HepG2 (cell line): Measurements from ENCODE around the gene ASXL1. TPM values are rescaled to one million over a fixed set of nuclear protein-coding genes. Genes with fewer than 3 reads are reported as not detected.
A peak's percentile ranks its signal among the peaks of the same experiment; 100 is the strongest.

Experiments used
- AGO2 ChIP-seq: fragments of 200-400 bp; formaldehyde crosslinking; optimal IDR thresholded peaks from 2 replicates; pipeline ENCODE3; 2017; ENCODE audit warnings: mild to moderate bottlenecking, low read depth, low read length, moderate library complexity
- DNMT3B ChIP-seq: conservative IDR thresholded peaks from 2 replicates; pipeline ENCODE4 v1.6.1; 2016; ENCODE audit warnings: missing biosample characterization, control low read depth
- FLYWCH1 ChIP-seq: sonication (generic); formaldehyde crosslinking; IDR thresholded peaks from 2 replicates; pipeline ENCODE4 v1.8.1; 2023; ENCODE audit warnings: mild to moderate bottlenecking, missing genetic modification reagents
- SSRP1 ChIP-seq: IDR thresholded peaks from 2 replicates; pipeline ENCODE4 v1.6.1; 2016; ENCODE audit warnings: control low read depth
- SYNCRIP ChIP-seq: fragments of 200-400 bp; formaldehyde crosslinking; IDR thresholded peaks from 2 replicates; pipeline ENCODE4 v1.6.1; 2018; ENCODE audit warnings: mild to moderate bottlenecking, low read depth, low read length; ENCODE audit not compliant: insufficient read depth
- WIZ ChIP-seq: sonication (generic); formaldehyde crosslinking; IDR thresholded peaks from 2 replicates; pipeline ENCODE4 v1.5.1; 2020; ENCODE audit warnings: mild to moderate bottlenecking, missing genetic modification reagents
- ZBTB42 ChIP-seq: sonication (generic); formaldehyde crosslinking; IDR thresholded peaks from 2 replicates; pipeline ENCODE4 v1.5.0; 2020; ENCODE audit warnings: mild to moderate bottlenecking, missing genetic modification reagents
- ZEB1 ChIP-seq: IDR thresholded peaks from 2 replicates; pipeline ENCODE4 v1.6.1; 2012; ENCODE audit warnings: mild to moderate bottlenecking, low read depth, inconsistent platforms; ENCODE audit not compliant: insufficient replicate concordance
- ZMYM4 ChIP-seq: sonication (generic); formaldehyde crosslinking; IDR thresholded peaks from 2 replicates; pipeline ENCODE4 v1.8.1; 2023; ENCODE audit warnings: mild to moderate bottlenecking, missing genetic modification reagents
- ZNF251 ChIP-seq: sonication (generic); formaldehyde crosslinking; IDR thresholded peaks from 2 replicates; pipeline ENCODE4 v1.9.0; 2021; ENCODE audit warnings: mild to moderate bottlenecking, missing genetic modification reagents
- ZNF274 ChIP-seq: sonication (generic); formaldehyde crosslinking; IDR thresholded peaks from 2 replicates; pipeline ENCODE4 v1.5.1; 2020; ENCODE audit warnings: mild to moderate bottlenecking, missing genetic modification reagents
- ZNF556 ChIP-seq: sonication (generic); formaldehyde crosslinking; IDR thresholded peaks from 2 replicates; pipeline ENCODE4 v1.4.0; 2020; ENCODE audit warnings: mild to moderate bottlenecking, missing genetic modification reagents, borderline replicate concordance
- polyA plus RNA-seq, 8 experiments: library from polyadenylated mRNA; depleted of rRNA in 3 of 8; stranded (reverse) in 7 of 8; unstranded in 1 of 8; fragments of >200 nt; fragmentation: Illumina TruSeq in 4 of 8; extraction: Trizol in 4 of 8; gene quantifications; 2 replicates each; pipeline versions ENCODE4 v1.2.1 to v1.2.3, GENCODE V29; 2011 to 2016; ENCODE audit warnings: low read depth in 4 of 8, missing spikeins in 1 of 8, mixed read lengths in 1 of 8; ENCODE audit not compliant: insufficient read depth in 1 of 8
- total RNA-seq, 5 experiments: library from RNA; depleted of rRNA; stranded (reverse); fragments of >200 nt; fragmentation: Illumina TruSeq; extraction: Trizol; gene quantifications; 2 replicates each; pipeline ENCODE4 v1.2.3, GENCODE V29; 2016; ENCODE audit warnings: low read depth in 1 of 5
- TF ChIP-seq, protein P1 (sequence below): sonication (generic); formaldehyde crosslinking; IDR thresholded peaks from 2 replicates; pipeline ENCODE4 v1.4.0; 2020; ENCODE audit warnings: mild to moderate bottlenecking, missing genetic modification reagents, borderline replicate concordance
- TF ChIP-seq, protein P2 (sequence below): sonication (generic); formaldehyde crosslinking; IDR thresholded peaks from 2 replicates; pipeline ENCODE4 v1.9.0; 2021; ENCODE audit warnings: missing genetic modification reagents, borderline replicate concordance
- TF ChIP-seq, protein P3 (sequence below), 2 experiments: sonication (generic) in 1 of 2; formaldehyde crosslinking in 1 of 2; IDR thresholded peaks; 2 replicates each; pipeline versions ENCODE4 v1.6.1 to v1.9.0; 2014 to 2022; ENCODE audit warnings: antibody characterized with exemption in 1 of 2, borderline replicate concordance in 1 of 2, inconsistent platforms in 1 of 2, low read depth in 1 of 2, missing genetic modification reagents in 1 of 2
- TF ChIP-seq, protein P4 (sequence below): sonication (generic); formaldehyde crosslinking; IDR thresholded peaks from 2 replicates; pipeline ENCODE4 v1.9.0; 2022; ENCODE audit warnings: low read depth, missing genetic modification reagents

Gene ASXL1
- total and polyA plus RNA-seq, 2 of the 13 experiments (the other 11 are each of a cell fraction or from before 2014, with no cell fraction given): 62.1 to 74.8 TPM

DNA sequence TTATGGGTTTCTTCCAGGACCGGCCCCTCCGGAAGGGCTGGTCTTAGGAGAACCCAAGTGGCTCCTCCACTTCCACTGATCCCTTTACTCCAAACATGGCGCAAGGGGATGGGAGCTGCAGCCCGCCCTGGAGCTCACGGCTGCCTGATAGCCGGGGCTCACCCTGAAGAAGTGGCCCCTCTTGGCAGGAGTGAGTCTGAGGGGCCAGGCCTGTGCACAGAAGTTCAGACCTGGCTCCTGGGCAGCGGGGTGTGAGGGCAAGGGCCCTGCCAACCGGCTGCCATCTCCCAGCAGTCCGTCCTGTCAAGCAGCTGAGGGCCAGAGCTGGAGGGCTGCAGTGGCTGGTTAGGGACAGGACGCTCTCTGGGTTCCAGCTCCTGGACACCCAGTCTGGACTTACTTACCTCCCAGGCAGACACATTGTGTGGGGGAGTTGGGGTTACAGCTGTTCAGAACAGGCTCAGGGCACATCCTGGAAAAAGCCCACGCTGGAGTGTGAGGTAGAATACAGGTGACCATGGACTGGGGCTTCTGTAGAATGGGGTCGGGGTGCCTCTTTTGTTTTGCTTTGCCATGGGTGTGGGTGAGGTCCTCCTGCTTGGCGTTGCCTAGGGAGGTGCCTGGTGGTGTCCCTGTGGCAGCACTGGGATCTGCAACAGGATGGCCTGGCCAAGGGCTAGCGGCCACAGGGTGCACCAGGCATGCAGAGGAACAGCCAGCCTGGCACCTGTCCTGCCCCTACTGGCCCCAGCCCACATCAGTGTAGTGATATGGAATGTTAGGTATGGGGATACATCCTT lies 88.4 kb downstream of the ASXL1 start (continued):
- TF ChIP-seq, protein P1, sequence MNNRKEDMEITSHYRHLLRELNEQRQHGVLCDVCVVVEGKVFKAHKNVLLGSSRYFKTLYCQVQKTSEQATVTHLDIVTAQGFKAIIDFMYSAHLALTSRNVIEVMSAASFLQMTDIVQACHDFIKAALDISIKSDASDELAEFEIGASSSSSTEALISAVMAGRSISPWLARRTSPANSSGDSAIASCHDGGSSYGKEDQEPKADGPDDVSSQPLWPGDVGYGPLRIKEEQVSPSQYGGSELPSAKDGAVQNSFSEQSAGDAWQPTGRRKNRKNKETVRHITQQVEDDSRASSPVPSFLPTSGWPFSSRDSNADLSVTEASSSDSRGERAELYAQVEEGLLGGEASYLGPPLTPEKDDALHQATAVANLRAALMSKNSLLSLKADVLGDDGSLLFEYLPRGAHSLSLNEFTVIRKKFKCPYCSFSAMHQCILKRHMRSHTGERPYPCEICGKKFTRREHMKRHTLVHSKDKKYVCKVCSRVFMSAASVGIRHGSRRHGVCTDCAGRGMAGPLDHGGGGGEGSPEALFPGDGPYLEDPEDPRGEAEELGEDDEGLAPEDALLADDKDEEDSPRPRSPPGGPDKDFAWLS (CRISPR knock-in tag): no peak
- TF ChIP-seq ZBTB42: 0 out of 2 replicates have a peak, but pooled peaks have one; percentile 12
- TF ChIP-seq ZNF251 (CRISPR knock-in tag): no peak
- TF ChIP-seq ZMYM4 (CRISPR knock-in tag): 0 out of 2 replicates have a peak, but pooled peaks have one; percentile 22
- TF ChIP-seq SYNCRIP: no peak
- TF ChIP-seq DNMT3B (CRISPR knock-in tag): no peak
- no peak; the same call in 1 of the 2 replicates for TF ChIP-seq SSRP1 (CRISPR knock-in tag)
- no peak for TF ChIP-seq WIZ (CRISPR knock-in tag)
- 0 out of 2 replicates have a peak, but pooled peaks have one; percentile 23 for TF ChIP-seq ZNF274 (CRISPR knock-in tag)
- TF ChIP-seq AGO2: peak; percentile 84
- TF ChIP-seq, protein P2, sequence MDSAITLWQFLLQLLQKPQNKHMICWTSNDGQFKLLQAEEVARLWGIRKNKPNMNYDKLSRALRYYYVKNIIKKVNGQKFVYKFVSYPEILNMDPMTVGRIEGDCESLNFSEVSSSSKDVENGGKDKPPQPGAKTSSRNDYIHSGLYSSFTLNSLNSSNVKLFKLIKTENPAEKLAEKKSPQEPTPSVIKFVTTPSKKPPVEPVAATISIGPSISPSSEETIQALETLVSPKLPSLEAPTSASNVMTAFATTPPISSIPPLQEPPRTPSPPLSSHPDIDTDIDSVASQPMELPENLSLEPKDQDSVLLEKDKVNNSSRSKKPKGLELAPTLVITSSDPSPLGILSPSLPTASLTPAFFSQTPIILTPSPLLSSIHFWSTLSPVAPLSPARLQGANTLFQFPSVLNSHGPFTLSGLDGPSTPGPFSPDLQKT (CRISPR knock-in tag): no peak
- TF ChIP-seq ZEB1: no peak
- TF ChIP-seq, protein P3, sequence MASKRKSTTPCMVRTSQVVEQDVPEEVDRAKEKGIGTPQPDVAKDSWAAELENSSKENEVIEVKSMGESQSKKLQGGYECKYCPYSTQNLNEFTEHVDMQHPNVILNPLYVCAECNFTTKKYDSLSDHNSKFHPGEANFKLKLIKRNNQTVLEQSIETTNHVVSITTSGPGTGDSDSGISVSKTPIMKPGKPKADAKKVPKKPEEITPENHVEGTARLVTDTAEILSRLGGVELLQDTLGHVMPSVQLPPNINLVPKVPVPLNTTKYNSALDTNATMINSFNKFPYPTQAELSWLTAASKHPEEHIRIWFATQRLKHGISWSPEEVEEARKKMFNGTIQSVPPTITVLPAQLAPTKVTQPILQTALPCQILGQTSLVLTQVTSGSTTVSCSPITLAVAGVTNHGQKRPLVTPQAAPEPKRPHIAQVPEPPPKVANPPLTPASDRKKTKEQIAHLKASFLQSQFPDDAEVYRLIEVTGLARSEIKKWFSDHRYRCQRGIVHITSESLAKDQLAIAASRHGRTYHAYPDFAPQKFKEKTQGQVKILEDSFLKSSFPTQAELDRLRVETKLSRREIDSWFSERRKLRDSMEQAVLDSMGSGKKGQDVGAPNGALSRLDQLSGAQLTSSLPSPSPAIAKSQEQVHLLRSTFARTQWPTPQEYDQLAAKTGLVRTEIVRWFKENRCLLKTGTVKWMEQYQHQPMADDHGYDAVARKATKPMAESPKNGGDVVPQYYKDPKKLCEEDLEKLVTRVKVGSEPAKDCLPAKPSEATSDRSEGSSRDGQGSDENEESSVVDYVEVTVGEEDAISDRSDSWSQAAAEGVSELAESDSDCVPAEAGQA (IDR thresholded peaks at IDR 0.05; ENCODE audit: low read depth): no peak
- TF ChIP-seq, protein P3 (CRISPR knock-in tag; IDR thresholded peaks at IDR 0.05; ENCODE audit: borderline replicate concordance): no peak
- no peak for TF ChIP-seq ZNF556 (CRISPR knock-in tag)
- TF ChIP-seq FLYWCH1: no peak
- TF ChIP-seq, protein P4, sequence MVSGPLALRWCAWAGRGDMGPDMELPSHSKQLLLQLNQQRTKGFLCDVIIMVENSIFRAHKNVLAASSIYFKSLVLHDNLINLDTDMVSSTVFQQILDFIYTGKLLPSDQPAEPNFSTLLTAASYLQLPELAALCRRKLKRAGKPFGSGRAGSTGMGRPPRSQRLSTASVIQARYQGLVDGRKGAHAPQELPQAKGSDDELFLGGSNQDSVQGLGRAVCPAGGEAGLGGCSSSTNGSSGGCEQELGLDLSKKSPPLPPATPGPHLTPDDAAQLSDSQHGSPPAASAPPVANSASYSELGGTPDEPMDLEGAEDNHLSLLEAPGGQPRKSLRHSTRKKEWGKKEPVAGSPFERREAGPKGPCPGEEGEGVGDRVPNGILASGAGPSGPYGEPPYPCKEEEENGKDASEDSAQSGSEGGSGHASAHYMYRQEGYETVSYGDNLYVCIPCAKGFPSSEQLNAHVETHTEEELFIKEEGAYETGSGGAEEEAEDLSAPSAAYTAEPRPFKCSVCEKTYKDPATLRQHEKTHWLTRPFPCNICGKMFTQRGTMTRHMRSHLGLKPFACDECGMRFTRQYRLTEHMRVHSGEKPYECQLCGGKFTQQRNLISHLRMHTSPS (CRISPR knock-in tag): 0 out of 2 replicates have a peak, but pooled peaks have one; percentile 22
